K562 (cell line): ENCODE results near the gene FAM156A. TPM values are rescaled to one million over a fixed set of nuclear protein-coding genes. Genes with fewer than 3 reads are reported as not detected.

ENCODE experiments used
- ATAC-seq: fragments of 200-7000 bp; cut with Tn5 transposase; 3 replicates; pipeline ENCODE4 v1.9.1; 2020; ENCODE audit warnings: moderate library complexity
- BruUV-seq: library from RNA; stranded (reverse); fragments of 400-500 nt; replicated peaks from 2 replicates; lab custom pipeline; 2021; lab: Mats Ljungman, UMichigan
- CTCF ChIA-PET: fragments of 300-600 bp; formaldehyde crosslinking; extraction: SDS; loops from one replicate; lab custom pipeline; 2021; ENCODE audit warnings: low intra/inter-chr PET ratio; lab: Yijun Ruan, JAX
- POLR2A ChIA-PET: fragments of 300-600, 350-650 bp; sonication (Branson Sonifier 250); formaldehyde crosslinking; extraction: SDS; loops from one replicate; lab custom pipeline; 2021; ENCODE audit warnings: antibody characterized with exemption, inconsistent platforms; lab: Yijun Ruan, JAX
- DNase-seq, 4 experiments: peaks; one replicate each; pipeline versions ENCODE4 v3.0.0 to v3.0.0-alpha.2; 2011 to 2018; ENCODE audit warnings: low spot score in 3 of 4, mixed read lengths in 3 of 4; ENCODE audit errors: extremely low read depth in 1 of 4
- FAIRE-seq: peaks from 2 replicates; lab custom pipeline; 2011; peaks lifted over from hg19 to GRCh38; lab: Jason Lieb, UNC
- H2AFZ ChIP-seq: 2 replicates; pipeline ENCODE4 v1.6.0; 2011; ENCODE audit warnings: low read depth, low read length, control low read depth, inconsistent platforms
- H3K27ac ChIP-seq: fragments of 200-600 bp; 3 replicates; pipeline ENCODE4 v1.8.0; 2011; ENCODE audit warnings: low read depth, mild to moderate bottlenecking, control low read depth, inconsistent platforms, low read length, moderate library complexity, mixed read lengths; ENCODE audit errors: extremely low read depth
- H3K27me3 ChIP-seq, 2 experiments: fragments of 300-600 bp in 1 of 2; 2 replicates in 1 of 2; 3 replicates in 1 of 2; pipeline versions ENCODE4 v1.6.0 to v1.8.0; 2011; ENCODE audit warnings: inconsistent platforms in 2 of 2, low read length in 2 of 2, mild to moderate bottlenecking in 1 of 2, mixed read lengths in 1 of 2, moderate library complexity in 1 of 2; ENCODE audit not compliant: control insufficient read depth in 2 of 2, insufficient read depth in 2 of 2
- H3K36me3 ChIP-seq: fragments of 300-600 bp; 3 replicates; pipeline ENCODE4 v1.8.0; 2011; ENCODE audit warnings: mild to moderate bottlenecking, low read length, inconsistent platforms; ENCODE audit not compliant: control insufficient read depth, insufficient read depth
- H3K4me1 ChIP-seq, 2 experiments: fragments of 200-600 bp in 1 of 2; replicated peaks in 1 of 2; 2 replicates in 1 of 2; 3 replicates in 1 of 2; pipeline versions ENCODE4 v1.5.1 to v1.8.0; 2011; ENCODE audit warnings: inconsistent platforms in 2 of 2, low read length in 2 of 2, mild to moderate bottlenecking in 1 of 2, mixed read lengths in 1 of 2, moderate library complexity in 1 of 2; ENCODE audit not compliant: control insufficient read depth in 2 of 2, insufficient read depth in 2 of 2
- H3K4me2 ChIP-seq: 2 replicates; pipeline ENCODE4 v1.6.1; 2011; ENCODE audit warnings: low read length, control low read depth, inconsistent platforms, mixed read lengths; ENCODE audit not compliant: insufficient read depth
- H3K4me3 ChIP-seq: fragments of 200-600 bp; sonication (generic), shearing (Covaris generic); 2 replicates; pipeline ENCODE4 v1.5.1; 2016; ENCODE audit warnings: control low read depth, inconsistent platforms
- H3K79me2 ChIP-seq: fragments of 200-600 bp; 3 replicates; pipeline ENCODE4 v1.8.0; 2011; ENCODE audit warnings: low read length, inconsistent platforms; ENCODE audit not compliant: control insufficient read depth, insufficient read depth
- H3K9ac ChIP-seq, 2 experiments: 2 replicates each; pipeline versions ENCODE4 v1.6.0 to v1.6.1; 2011; ENCODE audit warnings: low read depth in 2 of 2, low read length in 2 of 2, control low read depth in 1 of 2, inconsistent platforms in 1 of 2, mild to moderate bottlenecking in 1 of 2, mixed read lengths in 1 of 2; ENCODE audit not compliant: insufficient read depth in 1 of 2
- H3K9me1 ChIP-seq: one replicate; pipeline ENCODE4 v1.6.0; 2011; ENCODE audit warnings: inconsistent platforms, mild to moderate bottlenecking, low read length, moderate library complexity; ENCODE audit not compliant: control insufficient read depth, insufficient read depth
- H3K9me3 ChIP-seq: replicated peaks from 2 replicates; pipeline ENCODE4 v1.5.1; 2011; ENCODE audit warnings: low read depth, low read length, inconsistent platforms; ENCODE audit not compliant: control insufficient read depth, insufficient read depth
- H4K20me1 ChIP-seq: replicated peaks from 2 replicates; pipeline ENCODE4 v1.6.1; 2011; ENCODE audit warnings: low read length, inconsistent platforms, mixed read lengths; ENCODE audit not compliant: control insufficient read depth, insufficient read depth
- GABPA ChIP-seq: fragments of 200-800 bp; sonication (Bioruptor generic); conservative IDR thresholded peaks from 2 replicates; pipeline ENCODE4 v1.6.1; 2016; ENCODE audit warnings: low read depth, missing genetic modification characterization, missing compliant biosample characterization
- NCOA1 ChIP-seq: fragments of 450-650 bp; IDR thresholded peaks from 2 replicates; pipeline ENCODE4 v1.6.1; 2016; ENCODE audit warnings: low read depth
- ZZZ3 ChIP-seq: fragments of 450-650 bp; IDR thresholded peaks from 2 replicates; pipeline ENCODE4 v1.6.1; 2016; ENCODE audit warnings: antibody characterized with exemption, mild to moderate bottlenecking, moderate library complexity
- WGBS: fragments of 100-300 bp; shearing (Covaris generic); methylation state at CpG from one replicate; pipeline ENCODE4 v1.1.6; 2016; ENCODE audit warnings: low coverage, mixed read lengths; ENCODE audit not compliant: insufficient coverage; ENCODE audit errors: missing lambda C conversion rate; 5-methylcytosine and 5-hydroxymethylcytosine counted together
- in situ Hi-C: fragments of 300-500 bp; cut with MboI; formaldehyde crosslinking; loops from 4 replicates; pipeline ENCODE4 v1.15.0; 2018; ENCODE audit warnings: inconsistent platforms, mixed read lengths
- intact Hi-C: fragments of 100-400 bp; cut with micrococcal nuclease; formaldehyde crosslinking; loops from 2 replicates; pipeline ENCODE4 v1.14.2; 2022
- polyA plus RNA-seq, 8 experiments: library from polyadenylated mRNA; depleted of rRNA in 4 of 8; stranded (reverse) in 5 of 8; unstranded in 3 of 8; fragments of >200 nt; fragmentation: Nextera tagmentation in 2 of 8; fragmentation: Illumina TruSeq in 1 of 8; extraction: Ambion mirVana in 2 of 8; extraction: Trizol in 1 of 8; gene quantifications; 2 replicates each; pipeline versions ENCODE4 v1.2.1 to v1.2.3, GENCODE V29; 2011 to 2014; ENCODE audit warnings: inconsistent platforms in 1 of 8, missing spikeins in 1 of 8
- total RNA-seq, 7 experiments: library from RNA; depleted of rRNA in 6 of 7; stranded (reverse); fragments of >200 nt in 6 of 7; fragmentation: Illumina TruSeq in 2 of 7; extraction: Trizol in 2 of 7; gene quantifications; 2 replicates each; pipeline versions ENCODE4 v1.2.1 to v1.2.3, GENCODE V29; 2011 to 2021; ENCODE audit warnings: low replicate concordance in 1 of 7
- TF ChIP-seq, protein P1 (sequence below): fragments of 450-650 bp; formaldehyde crosslinking; conservative IDR thresholded peaks from 2 replicates; pipeline ENCODE4 v1.4.0; 2022; ENCODE audit warnings: mild to moderate bottlenecking, missing genetic modification characterization
- TF ChIP-seq, protein P2 (sequence below): sonication (generic); formaldehyde crosslinking; IDR thresholded peaks from 2 replicates; pipeline ENCODE4 v1.8.1; 2022; ENCODE audit warnings: missing genetic modification reagents

The FAM156A gene
- total and polyA plus RNA-seq, 9 of the 15 experiments (the other 6 are each of a cell fraction or from before 2014, with no cell fraction given): 1.9 to 20.3 (median 8.6) TPM

DNA sequence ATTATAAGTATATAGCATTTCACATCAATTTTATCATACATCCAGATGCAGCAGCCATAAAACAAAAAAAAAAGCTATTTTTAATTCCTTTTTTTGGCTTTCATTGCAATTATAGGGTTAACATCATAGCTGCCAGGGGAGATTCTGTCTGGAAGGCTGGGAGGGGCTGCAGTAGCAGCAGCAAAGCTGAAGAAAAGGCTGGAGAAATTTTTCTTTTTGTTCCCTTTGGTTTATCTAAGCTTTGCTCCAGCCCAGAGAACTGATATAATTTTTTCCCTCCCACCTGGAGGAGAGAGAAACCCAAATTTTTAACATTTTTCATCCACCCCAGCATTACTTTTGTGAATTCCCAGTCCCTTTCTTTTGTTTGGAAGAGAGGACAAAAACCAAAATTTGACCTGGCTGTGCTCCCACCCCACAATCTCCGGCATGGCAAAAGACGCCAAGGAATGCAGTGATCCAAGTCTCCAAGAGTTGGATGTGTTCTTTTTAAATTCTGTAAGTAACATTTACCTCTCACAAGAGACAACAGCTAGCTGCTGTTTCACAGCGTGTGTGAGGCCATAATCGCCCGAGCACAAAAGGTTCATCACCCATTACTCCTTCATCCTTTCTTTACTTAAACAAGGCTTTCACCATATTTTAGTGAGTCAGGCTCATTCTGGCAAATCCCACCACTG is 25.1 kb upstream of the FAM156A start:
- FAIRE-seq (no peak), DNase-seq (no peak), ATAC-seq (no peak)
- Histone ChIP-seq H4K20me1 (no peaks in the 10 kb centered on the region), H3K4me1 (no peaks in the 10 kb centered on the region; a peak in 1 of 5 replicates), H3K9me1 (no peaks in the 10 kb centered on the region), H3K9ac (no peak overlapping the region), H3K79me2 (no peaks in the 10 kb centered on the region), H3K4me2 (no peak overlapping the region), H3K4me3 (no peak overlapping the region), H3K27me3 (no peaks in the 10 kb centered on the region), H3K36me3 (no peaks in the 10 kb centered on the region), H2AFZ (no peak overlapping the region), H3K27ac (no peak overlapping the region), H3K9me3 (no peaks in the 10 kb centered on the region)
- TF ChIP-seq GABPA (tag): no peak
- TF ChIP-seq NCOA1: no peak
- no peak for TF ChIP-seq ZZZ3
- TF ChIP-seq, protein P1, sequence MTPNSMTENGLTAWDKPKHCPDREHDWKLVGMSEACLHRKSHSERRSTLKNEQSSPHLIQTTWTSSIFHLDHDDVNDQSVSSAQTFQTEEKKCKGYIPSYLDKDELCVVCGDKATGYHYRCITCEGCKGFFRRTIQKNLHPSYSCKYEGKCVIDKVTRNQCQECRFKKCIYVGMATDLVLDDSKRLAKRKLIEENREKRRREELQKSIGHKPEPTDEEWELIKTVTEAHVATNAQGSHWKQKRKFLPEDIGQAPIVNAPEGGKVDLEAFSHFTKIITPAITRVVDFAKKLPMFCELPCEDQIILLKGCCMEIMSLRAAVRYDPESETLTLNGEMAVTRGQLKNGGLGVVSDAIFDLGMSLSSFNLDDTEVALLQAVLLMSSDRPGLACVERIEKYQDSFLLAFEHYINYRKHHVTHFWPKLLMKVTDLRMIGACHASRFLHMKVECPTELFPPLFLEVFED (CRISPR knock-in tag): no peak
- TF ChIP-seq, protein P2, sequence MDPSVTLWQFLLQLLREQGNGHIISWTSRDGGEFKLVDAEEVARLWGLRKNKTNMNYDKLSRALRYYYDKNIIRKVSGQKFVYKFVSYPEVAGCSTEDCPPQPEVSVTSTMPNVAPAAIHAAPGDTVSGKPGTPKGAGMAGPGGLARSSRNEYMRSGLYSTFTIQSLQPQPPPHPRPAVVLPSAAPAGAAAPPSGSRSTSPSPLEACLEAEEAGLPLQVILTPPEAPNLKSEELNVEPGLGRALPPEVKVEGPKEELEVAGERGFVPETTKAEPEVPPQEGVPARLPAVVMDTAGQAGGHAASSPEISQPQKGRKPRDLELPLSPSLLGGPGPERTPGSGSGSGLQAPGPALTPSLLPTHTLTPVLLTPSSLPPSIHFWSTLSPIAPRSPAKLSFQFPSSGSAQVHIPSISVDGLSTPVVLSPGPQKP (CRISPR knock-in tag): no peak
- 54% methylated on average over 3 of the region's 5 CpGs for WGBS
- no TSS peak for BruUV-seq
- ChIA-PET POLR2A (interaction anchor here (0.5 to 0.7 kb wide), 2 partner anchors 391 to 1885 kb away, joined by 3 to 5 read pairs; no protein-coding TSS in a partner anchor), CTCF (no interaction called here)
- in situ Hi-C loops: no loop called here
- intact Hi-C loops: no loop called here
